ENCODE measurements around the gene B4GALT3.

Gene B4GALT3

GRCh38 chr1:161159087-161159912, 18.0 kb downstream of the B4GALT3 start, which contains the start of gene USP21:
Gene USP21 (plus strand): TSS chr1:161159500. CDS start chr1:161160641, 1,141 bp downstream.
- no peaks in the 10 kb centered on the region for H3K27me3 ChIP-seq
- no peaks in the 10 kb centered on the region for H3K9me3 ChIP-seq
- peak; percentile 93 to 95 for DNase-seq
- H3K4me1 ChIP-seq, result peaks cover 0 to 42% (median 34%) of the 10 kb centered on the region in 4 donors
- H3K4me3 ChIP-seq, result peak within 1 kb of the TSS; percentile 83 to 92
- peak within 1 kb of the TSS; percentile 90 to 95 for H3K27ac ChIP-seq
- TF ChIP-seq CTCF (IDR thresholded peaks at IDR 0.05), result no peak
- H3K36me3 ChIP-seq, result peaks cover 0 to 52% (median 22%) of the 10 kb centered on the region in 3 donors
- intact Hi-C loops (cut with DNase I; ENCODE audit: low total_unique reads), result no loop called here

DNA sequence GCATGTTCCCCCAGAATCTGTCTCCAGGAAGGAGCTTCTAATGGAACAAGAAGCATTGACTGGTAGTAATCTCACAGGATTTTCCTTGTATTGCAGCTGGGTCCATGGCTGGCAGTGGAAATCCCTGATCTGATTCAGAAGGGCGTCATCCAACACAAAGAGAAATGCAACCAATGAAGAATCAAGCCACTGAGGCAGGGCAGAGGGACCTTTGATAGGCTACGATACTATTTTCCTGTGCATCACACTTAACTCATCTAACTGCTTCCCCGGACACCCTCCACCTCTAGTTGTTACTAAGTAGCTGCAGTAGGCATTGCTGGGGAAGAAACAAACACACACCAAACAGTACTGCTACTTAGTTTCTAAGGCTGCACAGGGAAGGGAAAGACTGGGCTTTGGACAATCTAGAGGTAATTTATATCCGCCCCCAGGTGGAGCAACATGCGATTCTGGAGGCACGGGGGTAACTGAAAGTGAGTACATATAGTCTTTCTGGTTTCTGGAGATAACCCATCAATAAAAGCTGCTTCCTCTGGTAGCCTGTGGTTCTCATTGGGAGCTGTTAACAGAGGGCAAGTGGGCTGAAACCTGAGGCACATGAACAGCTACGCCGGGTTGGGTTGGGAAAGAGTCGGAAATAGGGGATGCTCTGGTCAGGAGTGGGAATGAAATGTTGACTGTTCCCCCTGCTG, 18.8 kb downstream of the B4GALT3 start:
- no peak for TF ChIP-seq CTCF (IDR thresholded peaks at IDR 0.05)
- intact Hi-C loops (cut with DNase I; ENCODE audit: low total_unique reads), result no loop called here
- DNase-seq, result peak in 1 of 2 donors; percentile 27
- Histone ChIP-seq H3K27ac (peak overlapping the region; percentile 90 to 95), H3K36me3 (peaks cover 0 to 44% (median 22%) of the 10 kb centered on the region in 3 donors), H3K27me3 (no peaks in the 10 kb centered on the region), H3K4me3 (peak overlapping the region; percentile 83 to 92), H3K4me1 (peaks cover 0 to 43% (median 35%) of the 10 kb centered on the region in 4 donors), H3K9me3 (no peaks in the 10 kb centered on the region)

DNA sequence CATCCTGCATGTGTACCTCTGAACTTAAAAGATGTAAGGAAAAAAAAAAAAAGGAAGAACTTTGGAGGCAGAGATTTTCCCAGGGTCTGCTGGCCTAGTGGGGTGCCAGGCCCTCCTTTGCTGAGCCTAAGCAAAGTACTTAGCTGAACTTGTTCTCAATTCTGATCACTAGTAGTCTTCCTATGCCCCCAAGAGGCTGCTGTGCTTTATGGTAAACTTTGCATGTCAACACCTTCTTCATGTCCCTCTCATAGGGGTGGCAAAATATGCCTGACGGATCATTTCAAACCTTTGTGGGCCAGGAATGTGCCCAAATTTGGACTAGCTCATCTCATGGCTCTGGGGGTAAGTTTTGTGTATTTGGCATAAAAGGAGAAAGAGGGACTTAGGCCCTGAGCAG, 19.4 kb downstream of the B4GALT3 start:
- H3K36me3 ChIP-seq, result peaks cover 0 to 38% (median 22%) of the 10 kb centered on the region in 3 donors
- no peak for TF ChIP-seq CTCF (IDR thresholded peaks at IDR 0.05)
- no peak overlapping the region for H3K4me3 ChIP-seq
- no peaks in the 10 kb centered on the region for H3K9me3 ChIP-seq
- peaks cover 0 to 46% (median 36%) of the 10 kb centered on the region in 4 donors for H3K4me1 ChIP-seq
- DNase-seq, result peak in 1 of 2 donors; percentile 16
- H3K27me3 ChIP-seq, result no peaks in the 10 kb centered on the region
- intact Hi-C loops (cut with DNase I; ENCODE audit: low total_unique reads), result no loop called here
- H3K27ac ChIP-seq, result no peak overlapping the region

DNA sequence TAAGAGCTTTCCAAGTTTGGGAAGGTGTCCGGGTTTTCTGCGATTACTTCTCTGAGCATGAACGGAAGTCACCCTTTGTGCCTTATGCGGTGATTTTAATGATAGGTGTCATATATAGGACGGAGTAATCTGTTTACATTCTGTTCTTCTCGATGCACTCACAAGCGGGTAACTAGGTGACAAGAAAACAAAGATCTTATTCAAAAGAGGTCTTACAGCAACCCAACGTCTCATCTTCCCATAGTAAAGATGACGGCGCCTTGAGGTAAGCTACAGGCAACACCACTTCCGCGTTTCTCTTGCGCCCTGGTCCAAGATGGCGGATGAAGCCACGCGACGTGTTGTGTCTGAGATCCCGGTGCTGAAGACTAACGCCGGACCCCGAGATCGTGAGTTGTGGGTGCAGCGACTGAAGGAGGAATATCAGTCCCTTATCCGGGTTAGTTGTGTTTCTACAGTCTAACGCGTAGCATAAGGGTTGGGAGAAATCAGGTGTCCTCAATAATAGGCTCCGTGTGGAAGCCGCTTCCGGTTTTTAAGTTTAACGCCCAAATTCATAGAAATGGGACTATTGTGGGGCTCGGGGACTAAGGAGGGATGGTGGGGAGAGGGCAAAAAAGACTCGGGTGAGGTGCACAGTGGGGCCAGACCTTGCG, 23.5 kb downstream of the B4GALT3 start, which contains the start of gene UFC1:
UFC1 (plus strand) TSS at position 297 of the 656 bp plus-strand sequence; CDS start at position 317, 20 bp downstream.
- no peaks in the 10 kb centered on the region for H3K9me3 ChIP-seq
- H3K36me3 ChIP-seq, result peaks cover 0 to 20% (median 7%) of the 10 kb centered on the region in 3 donors
- H3K4me3 ChIP-seq, result peak within 1 kb of the TSS; percentile 65 to 66
- peak; percentile 80 to 88 for DNase-seq
- peaks cover 0 to 19% (median 14%) of the 10 kb centered on the region in 4 donors for H3K4me1 ChIP-seq
- H3K27ac ChIP-seq, result peak within 1 kb of the TSS; percentile 92 to 93
- no peaks in the 10 kb centered on the region for H3K27me3 ChIP-seq
- no peak for TF ChIP-seq CTCF (IDR thresholded peaks at IDR 0.05)
- intact Hi-C loops (cut with DNase I; ENCODE audit: low total_unique reads), result no loop called here

DNA sequence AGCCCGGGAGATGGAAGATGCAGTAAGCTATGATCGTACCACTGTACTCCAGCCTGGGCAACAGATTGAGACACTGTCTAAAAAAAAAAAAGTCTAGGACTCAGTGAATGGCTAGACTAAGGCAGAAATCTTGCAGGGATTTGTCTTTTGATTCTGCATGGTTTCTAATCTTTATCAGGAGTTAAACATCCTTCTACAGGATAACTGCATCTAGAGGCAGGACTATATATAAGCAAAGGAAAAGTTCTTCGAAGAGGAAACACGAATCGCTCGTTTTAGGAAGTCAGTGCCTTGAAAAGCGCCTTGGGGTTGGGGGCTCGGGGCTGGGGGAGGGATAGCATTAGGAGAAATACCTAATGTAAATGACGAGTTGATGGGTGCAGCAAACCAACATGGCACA, 24.1 kb downstream of the B4GALT3 start:
- Histone ChIP-seq H3K4me3 (peak overlapping the region; percentile 65 to 66), H3K27ac (peak overlapping the region; percentile 92 to 93), H3K4me1 (peaks cover 0 to 15% (median 11%) of the 10 kb centered on the region in 4 donors), H3K36me3 (peaks cover 0 to 16% (median 7%) of the 10 kb centered on the region in 3 donors), H3K27me3 (no peaks in the 10 kb centered on the region), H3K9me3 (no peaks in the 10 kb centered on the region)
- intact Hi-C loops (cut with DNase I; ENCODE audit: low total_unique reads), result no loop called here
- peak in 1 of 2 donors; percentile 48 for DNase-seq
- TF ChIP-seq CTCF (IDR thresholded peaks at IDR 0.05), result no peak
